Left lung (tissue), 10 donors: ENCODE data around the gene SYNM. TPM values are rescaled to one million over a fixed set of nuclear protein-coding genes. Genes with fewer than 3 reads are reported as not detected.
"Not testable (repeated sequence)": the region's sequence is repeated elsewhere in the genome, so short reads cannot be mapped to it uniquely, and the experiment has no call there.

Experiments
- ATAC-seq: fragments of 200-7000 bp; cut with Tn5 transposase; one replicate; pipeline ENCODE4 v1.9.1; 2020; ENCODE audit warnings: moderate library complexity
- DNase-seq, 4 donors: peaks; one replicate each; pipeline ENCODE4 v3.0.0-alpha.2; 2013 to 2020
- H3K27ac ChIP-seq, 2 donors: fragments of 200-600 bp; sonication (generic) in 1 of 2; one replicate each; pipeline versions ENCODE4 v1.5.0 to v1.8.0; 2020 to 2021
- H3K27me3 ChIP-seq, 2 donors: fragments of 200-600 bp; sonication (generic) in 1 of 2; one replicate each; pipeline versions ENCODE4 v1.5.0 to v1.8.0; 2020 to 2021
- H3K36me3 ChIP-seq, 2 donors: fragments of 200-600 bp; sonication (generic) in 1 of 2; one replicate each; pipeline versions ENCODE4 v1.5.0 to v1.8.0; 2020 to 2021
- H3K4me1 ChIP-seq, 2 donors: fragments of 200-600 bp; one replicate each; pipeline ENCODE4 v1.8.0; 2021
- H3K4me3 ChIP-seq, 2 donors: fragments of 200-600 bp; sonication (generic) in 1 of 2; one replicate each; pipeline versions ENCODE4 v1.5.0 to v1.8.0; 2020 to 2021; ENCODE audit warnings: mild to moderate bottlenecking in 1 of 2
- H3K9me3 ChIP-seq, 2 donors: fragments of 200-600 bp; sonication (generic) in 1 of 2; one replicate each; pipeline versions ENCODE4 v1.5.0 to v1.8.0; 2020 to 2021
- CTCF ChIP-seq, 2 donors: fragments of 200-600 bp; sonication (generic) in 1 of 2; IDR thresholded peaks; one replicate each; pipeline versions ENCODE4 v1.5.0 to v1.8.0; 2021; ENCODE audit warnings: antibody characterized with exemption in 2 of 2
- intact Hi-C, 2 donors: fragments of 100-400 bp; cut with DNase I; formaldehyde crosslinking; loops; one replicate each; pipeline versions ENCODE4 v1.11.2 to v1.14.2; 2022
- polyA plus RNA-seq, 6 donors: library from polyadenylated mRNA; unstranded; fragments of 120-200 nt; gene quantifications; one replicate each; pipeline ENCODE4 v1.2.1, GENCODE V29; 2013; ENCODE audit not compliant: insufficient read length in 6 of 6
- total RNA-seq, 2 donors: library from RNA; stranded (reverse); fragmentation: NEBNext Ultra II Directional; extraction: Animal tissue kit (Norgen Biotek cat#: 25700); gene quantifications; one replicate each; pipeline ENCODE4 v1.2.1, GENCODE V29; 2021
- donor health status: DM: no; HTN: yes; CAD: no.
- donor health status: DM: no; HTN: no; CAD: no.

SYNM gene
- total and polyA plus RNA-seq, 8 donors, result 5.6 to 17.6 (median 7.1) TPM

- Histone ChIP-seq H3K4me1 (no peaks in the 10 kb centered on the region), H3K36me3 (no peaks in the 10 kb centered on the region), H3K27me3 (no peaks in the 10 kb centered on the region), H3K27ac (no peak overlapping the region), H3K4me3 (no peak overlapping the region), H3K9me3 (no peaks in the 10 kb centered on the region)
- no peak for ATAC-seq
- intact Hi-C loops, result loop anchor here in 1 of 2 donors (10.0 kb wide), 1 partner anchor 405 kb away; no protein-coding TSS in a partner anchor
- DNase-seq, result no peak
- no peak for TF ChIP-seq CTCF (IDR thresholded peaks at IDR 0.05)
Observed at GRCh38 chr15:99070208-99070607, 34.7 kb upstream of the SYNM start.

GRCh38 chr15:99071091-99071680 lies 33.7 kb upstream of the SYNM start:
- no peaks in the 10 kb centered on the region for H3K36me3 ChIP-seq
- ATAC-seq (no peak), DNase-seq (no peak)
- H3K9me3 ChIP-seq, result no peaks in the 10 kb centered on the region
- TF ChIP-seq CTCF (IDR thresholded peaks at IDR 0.05), result no peak
- H3K4me3 ChIP-seq, result no peak overlapping the region
- intact Hi-C loops, result loop anchor here in 1 of 2 donors (10.0 kb wide), 1 partner anchor 406 kb away; no protein-coding TSS in a partner anchor
- H3K27ac ChIP-seq, result no peak overlapping the region
- peaks cover 0 to 1% of the 10 kb centered on the region in 2 donors for H3K4me1 ChIP-seq
- H3K27me3 ChIP-seq, result no peaks in the 10 kb centered on the region

- TF ChIP-seq CTCF (IDR thresholded peaks at IDR 0.05), result no peak
- no peak overlapping the region for H3K27ac ChIP-seq
- no peak overlapping the region for H3K4me3 ChIP-seq
- no peaks in the 10 kb centered on the region for H3K9me3 ChIP-seq
- no peaks in the 10 kb centered on the region for H3K27me3 ChIP-seq
- ATAC-seq, result no peak
- no peaks in the 10 kb centered on the region for H3K36me3 ChIP-seq
- peaks cover 0 to 6% of the 10 kb centered on the region in 2 donors for H3K4me1 ChIP-seq
- no peak for DNase-seq
- intact Hi-C loops, result loop anchor here in 1 of 2 donors (10.0 kb wide), 1 partner anchor 408 kb away; no protein-coding TSS in a partner anchor
Observed at GRCh38 chr15:99073008-99073717, 31.7 kb upstream of the SYNM start.

GRCh38 chr15:99074446-99074845 lies 30.4 kb upstream of the SYNM start:
- Histone ChIP-seq H3K9me3 (no peaks in the 10 kb centered on the region), H3K4me3 (no peak overlapping the region), H3K27me3 (no peaks in the 10 kb centered on the region), H3K27ac (no peak overlapping the region), H3K4me1 (peaks cover 0 to 6% of the 10 kb centered on the region in 2 donors), H3K36me3 (no peaks in the 10 kb centered on the region)
- no peak for TF ChIP-seq CTCF (IDR thresholded peaks at IDR 0.05)
- intact Hi-C loops, result loop anchor here in 1 of 2 donors (10.0 kb wide), 1 partner anchor 410 kb away; no protein-coding TSS in a partner anchor
- no peak for DNase-seq
- no peak for ATAC-seq

- H3K4me1 ChIP-seq, H3K27me3 ChIP-seq, H3K4me3 ChIP-seq, H3K36me3 ChIP-seq, ATAC-seq, H3K27ac ChIP-seq, DNase-seq, H3K9me3 ChIP-seq: not testable (repeated sequence)
- intact Hi-C loops, result loop anchor here in 1 of 2 donors (10.0 kb wide), 1 partner anchor 410 kb away; no protein-coding TSS in a partner anchor
Observed at GRCh38 chr15:99075059-99075652, 29.7 kb upstream of the SYNM start.
